ENCODE data around the gene UBLCP1. TPM values are rescaled to one million over a fixed set of nuclear protein-coding genes. Genes with fewer than 3 reads are reported as not detected.
"Not testable (repeated sequence)": the region's sequence is repeated elsewhere in the genome, so short reads cannot be mapped to it uniquely, and the experiment has no call there.

The UBLCP1 gene
- total RNA-seq, 1 donor from 2014 or later = 27.8 TPM

GRCh38 chr5:159218595-159219023 is 44.5 kb upstream of the UBLCP1 start:
- Mint-ChIP-seq H3K27me3 (ENCODE audit: low read depth) (peaks cover 6% of the 10 kb centered on the region), H3K4me3 (no peak overlapping the region), H3K36me3 (no peaks in the 10 kb centered on the region), H3K27ac (no peak overlapping the region), H3K4me1 (peaks cover 15% of the 10 kb centered on the region), H3K9me3 (no peaks in the 10 kb centered on the region)
- TF ChIP-seq CTCF (IDR thresholded peaks at IDR 0.05; ENCODE audit: unreplicated experiment) = no peak
- DNase-seq (ENCODE audit: low spot score in 2 of 2, unreplicated experiment in 2 of 2) = no peak

GRCh38 chr5:159220206-159220605 is 42.9 kb upstream of the UBLCP1 start:
- no peak overlapping the region for H3K4me3 Mint-ChIP-seq
- H3K9me3 Mint-ChIP-seq = no peaks in the 10 kb centered on the region
- no peaks in the 10 kb centered on the region for H3K36me3 Mint-ChIP-seq
- H3K4me1 Mint-ChIP-seq = peaks cover 15% of the 10 kb centered on the region
- DNase-seq (ENCODE audit: low spot score in 2 of 2, unreplicated experiment in 2 of 2) = no peak
- TF ChIP-seq CTCF (IDR thresholded peaks at IDR 0.05; ENCODE audit: unreplicated experiment) = no peak
- H3K27ac Mint-ChIP-seq = no peak overlapping the region
- H3K27me3 Mint-ChIP-seq (ENCODE audit: low read depth) = peaks cover 9% of the 10 kb centered on the region

- no peak for DNase-seq (ENCODE audit: low spot score in 2 of 2, unreplicated experiment in 2 of 2)
- no peak for TF ChIP-seq CTCF (IDR thresholded peaks at IDR 0.05; ENCODE audit: unreplicated experiment)
- H3K4me3 Mint-ChIP-seq = no peak overlapping the region
- H3K27me3 Mint-ChIP-seq (ENCODE audit: low read depth) = peaks cover 19% of the 10 kb centered on the region
- H3K27ac Mint-ChIP-seq = no peak overlapping the region
- H3K9me3 Mint-ChIP-seq = no peaks in the 10 kb centered on the region
- H3K36me3 Mint-ChIP-seq = no peaks in the 10 kb centered on the region
- H3K4me1 Mint-ChIP-seq = peaks cover 8% of the 10 kb centered on the region
These were observed 39.6 kb upstream of the UBLCP1 start for GRCh38 chr5:159223469-159223868.

GRCh38 chr5:159224471-159224870 is 38.6 kb upstream of the UBLCP1 start:
- Mint-ChIP-seq H3K27me3 (ENCODE audit: low read depth) (peaks cover 19% of the 10 kb centered on the region), H3K36me3 (no peaks in the 10 kb centered on the region), H3K4me1 (peaks cover 2% of the 10 kb centered on the region), H3K27ac (no peak overlapping the region), H3K4me3 (no peak overlapping the region), H3K9me3 (no peaks in the 10 kb centered on the region)
- no peak for TF ChIP-seq CTCF (IDR thresholded peaks at IDR 0.05; ENCODE audit: unreplicated experiment)
- no peak for DNase-seq (ENCODE audit: low spot score in 2 of 2, unreplicated experiment in 2 of 2)

GRCh38 chr5:159226451-159226850 is 36.6 kb upstream of the UBLCP1 start:
- H3K27me3 Mint-ChIP-seq (ENCODE audit: low read depth) = peaks cover 22% of the 10 kb centered on the region
- no peak for DNase-seq (ENCODE audit: low spot score in 2 of 2, unreplicated experiment in 2 of 2)
- H3K4me1 Mint-ChIP-seq = no peaks in the 10 kb centered on the region
- H3K27ac Mint-ChIP-seq = no peak overlapping the region
- no peak overlapping the region for H3K4me3 Mint-ChIP-seq
- no peak for TF ChIP-seq CTCF (IDR thresholded peaks at IDR 0.05; ENCODE audit: unreplicated experiment)
- H3K36me3 Mint-ChIP-seq = no peaks in the 10 kb centered on the region
- H3K9me3 Mint-ChIP-seq = no peaks in the 10 kb centered on the region

- Mint-ChIP-seq H3K36me3 (no peaks in the 10 kb centered on the region), H3K27me3 (ENCODE audit: low read depth) (peaks cover 26% of the 10 kb centered on the region), H3K9me3 (no peaks in the 10 kb centered on the region), H3K4me1 (no peaks in the 10 kb centered on the region), H3K27ac (no peak overlapping the region), H3K4me3 (no peak overlapping the region)
- DNase-seq (ENCODE audit: low spot score in 2 of 2, unreplicated experiment in 2 of 2) = no peak
- no peak for TF ChIP-seq CTCF (IDR thresholded peaks at IDR 0.05; ENCODE audit: unreplicated experiment)
These were observed 35.6 kb upstream of the UBLCP1 start for GRCh38 chr5:159227452-159227851.

- peaks cover 31% of the 10 kb centered on the region for H3K27me3 Mint-ChIP-seq (ENCODE audit: low read depth)
- not testable (repeated sequence) for H3K9me3 Mint-ChIP-seq; H3K4me3 Mint-ChIP-seq; H3K27ac Mint-ChIP-seq; H3K36me3 Mint-ChIP-seq; H3K4me1 Mint-ChIP-seq; DNase-seq (ENCODE audit: low spot score in 2 of 2, unreplicated experiment in 2 of 2)
These were observed 35.0 kb upstream of the UBLCP1 start for GRCh38 chr5:159228097-159228496.

Data from mesothelial cell of epicardium (in vitro differentiated cells).